ENCODE data around the gene PLA2G2F. TPM values are rescaled to one million over a fixed set of nuclear protein-coding genes. Genes with fewer than 3 reads are reported as not detected.

The PLA2G2F gene
- total and polyA plus RNA-seq, 2 of the 13 experiments (the other 11 are each of a cell fraction or from before 2014, with no cell fraction given): not detected

DNA sequence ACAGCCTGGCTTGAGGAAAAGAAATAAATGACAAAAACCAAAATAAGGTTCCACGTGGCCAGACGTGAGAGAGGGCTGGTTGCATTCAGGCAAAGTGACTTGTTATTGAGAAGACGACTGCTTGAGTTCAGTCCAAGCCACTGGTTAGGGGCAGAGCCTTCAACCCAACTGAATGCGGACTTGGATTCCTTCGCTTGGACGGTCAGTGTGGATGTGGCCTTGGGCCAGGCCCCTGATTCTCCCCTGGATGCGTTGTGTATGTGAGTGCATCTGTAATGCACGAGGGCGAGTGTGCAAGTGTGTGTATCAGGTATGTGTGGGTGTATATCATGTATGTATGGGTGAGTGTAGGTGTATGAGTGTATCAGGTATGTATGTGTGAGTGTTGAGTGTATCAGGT, 1.9 kb downstream of the PLA2G2F start:
- intact Hi-C loops (cut with micrococcal nuclease; ENCODE audit: unreplicated experiment) (no loop called here), in situ Hi-C loops (cut with HindIII; ENCODE audit: extremely low pct_ligation_motif_present, low pct_unique_long_range_greater_than_20kb) (no loop called here)
- CTCF ChIA-PET (ENCODE audit: low intra/inter-chr PET ratio, low total read pairs): no interaction called here
- Histone ChIP-seq H3K27ac (ENCODE audit: extremely low read length, insufficient read depth, low read length) (no peak overlapping the region), H4K20me1 (ENCODE audit: insufficient read depth, low read length) (no peaks in the 10 kb centered on the region), H3K9ac (ENCODE audit: insufficient read depth, low read depth, low read length) (no peak overlapping the region), H3K9me3 (ENCODE audit: low read length) (no peaks in the 10 kb centered on the region), H3K4me2 (ENCODE audit: low read depth, low read length) (no peak overlapping the region), H3K79me2 (ENCODE audit: insufficient read depth, low read length) (no peaks in the 10 kb centered on the region), H3K27me3 (ENCODE audit: control insufficient read depth in 1 of 2, insufficient read depth in 2 of 2, low read length in 2 of 2) (peaks cover 2 to 21% of the 10 kb centered on the region in 2 experiments; a peak in 3 of 5 replicates), H3K36me3 (replicated peaks in 1 of 2; ENCODE audit: control insufficient read depth in 1 of 2, insufficient read depth in 2 of 2, low read length in 2 of 2) (no peaks in the 10 kb centered on the region), H3K4me1 (ENCODE audit: insufficient read depth, low read length) (peaks cover 13% of the 10 kb centered on the region), H2AFZ (ENCODE audit: low read length) (no peak overlapping the region), H3K4me3 (replicated peaks in 1 of 3; ENCODE audit: insufficient read depth in 1 of 3, low read depth in 2 of 3, low read length in 3 of 3) (no peak overlapping the region)
- no TSS peak for BruUV-seq (replicated peaks)
- 34% methylated on average over 9 of the region's 9 CpGs for WGBS (ENCODE audit: low lambda C conversion rate)
- ATAC-seq (no peak), DNase-seq (ENCODE audit: low spot score) (no peak), FAIRE-seq (no peak)
- POLR2A ChIA-PET: no interaction called here
- TF ChIP-seq ZNF652 (CRISPR knock-in tag; IDR thresholded peaks at IDR 0.05; ENCODE audit: borderline replicate concordance, low read depth) (no peak), ZNF382 (CRISPR knock-in tag; IDR thresholded peaks at IDR 0.05; ENCODE audit: borderline replicate concordance) (no peak), SALL1 (CRISPR knock-in tag; IDR thresholded peaks at IDR 0.05) (no peak), HDAC1 (CRISPR knock-in tag; IDR thresholded peaks at IDR 0.05) (no peak)
- TF ChIP-seq, protein P1, sequence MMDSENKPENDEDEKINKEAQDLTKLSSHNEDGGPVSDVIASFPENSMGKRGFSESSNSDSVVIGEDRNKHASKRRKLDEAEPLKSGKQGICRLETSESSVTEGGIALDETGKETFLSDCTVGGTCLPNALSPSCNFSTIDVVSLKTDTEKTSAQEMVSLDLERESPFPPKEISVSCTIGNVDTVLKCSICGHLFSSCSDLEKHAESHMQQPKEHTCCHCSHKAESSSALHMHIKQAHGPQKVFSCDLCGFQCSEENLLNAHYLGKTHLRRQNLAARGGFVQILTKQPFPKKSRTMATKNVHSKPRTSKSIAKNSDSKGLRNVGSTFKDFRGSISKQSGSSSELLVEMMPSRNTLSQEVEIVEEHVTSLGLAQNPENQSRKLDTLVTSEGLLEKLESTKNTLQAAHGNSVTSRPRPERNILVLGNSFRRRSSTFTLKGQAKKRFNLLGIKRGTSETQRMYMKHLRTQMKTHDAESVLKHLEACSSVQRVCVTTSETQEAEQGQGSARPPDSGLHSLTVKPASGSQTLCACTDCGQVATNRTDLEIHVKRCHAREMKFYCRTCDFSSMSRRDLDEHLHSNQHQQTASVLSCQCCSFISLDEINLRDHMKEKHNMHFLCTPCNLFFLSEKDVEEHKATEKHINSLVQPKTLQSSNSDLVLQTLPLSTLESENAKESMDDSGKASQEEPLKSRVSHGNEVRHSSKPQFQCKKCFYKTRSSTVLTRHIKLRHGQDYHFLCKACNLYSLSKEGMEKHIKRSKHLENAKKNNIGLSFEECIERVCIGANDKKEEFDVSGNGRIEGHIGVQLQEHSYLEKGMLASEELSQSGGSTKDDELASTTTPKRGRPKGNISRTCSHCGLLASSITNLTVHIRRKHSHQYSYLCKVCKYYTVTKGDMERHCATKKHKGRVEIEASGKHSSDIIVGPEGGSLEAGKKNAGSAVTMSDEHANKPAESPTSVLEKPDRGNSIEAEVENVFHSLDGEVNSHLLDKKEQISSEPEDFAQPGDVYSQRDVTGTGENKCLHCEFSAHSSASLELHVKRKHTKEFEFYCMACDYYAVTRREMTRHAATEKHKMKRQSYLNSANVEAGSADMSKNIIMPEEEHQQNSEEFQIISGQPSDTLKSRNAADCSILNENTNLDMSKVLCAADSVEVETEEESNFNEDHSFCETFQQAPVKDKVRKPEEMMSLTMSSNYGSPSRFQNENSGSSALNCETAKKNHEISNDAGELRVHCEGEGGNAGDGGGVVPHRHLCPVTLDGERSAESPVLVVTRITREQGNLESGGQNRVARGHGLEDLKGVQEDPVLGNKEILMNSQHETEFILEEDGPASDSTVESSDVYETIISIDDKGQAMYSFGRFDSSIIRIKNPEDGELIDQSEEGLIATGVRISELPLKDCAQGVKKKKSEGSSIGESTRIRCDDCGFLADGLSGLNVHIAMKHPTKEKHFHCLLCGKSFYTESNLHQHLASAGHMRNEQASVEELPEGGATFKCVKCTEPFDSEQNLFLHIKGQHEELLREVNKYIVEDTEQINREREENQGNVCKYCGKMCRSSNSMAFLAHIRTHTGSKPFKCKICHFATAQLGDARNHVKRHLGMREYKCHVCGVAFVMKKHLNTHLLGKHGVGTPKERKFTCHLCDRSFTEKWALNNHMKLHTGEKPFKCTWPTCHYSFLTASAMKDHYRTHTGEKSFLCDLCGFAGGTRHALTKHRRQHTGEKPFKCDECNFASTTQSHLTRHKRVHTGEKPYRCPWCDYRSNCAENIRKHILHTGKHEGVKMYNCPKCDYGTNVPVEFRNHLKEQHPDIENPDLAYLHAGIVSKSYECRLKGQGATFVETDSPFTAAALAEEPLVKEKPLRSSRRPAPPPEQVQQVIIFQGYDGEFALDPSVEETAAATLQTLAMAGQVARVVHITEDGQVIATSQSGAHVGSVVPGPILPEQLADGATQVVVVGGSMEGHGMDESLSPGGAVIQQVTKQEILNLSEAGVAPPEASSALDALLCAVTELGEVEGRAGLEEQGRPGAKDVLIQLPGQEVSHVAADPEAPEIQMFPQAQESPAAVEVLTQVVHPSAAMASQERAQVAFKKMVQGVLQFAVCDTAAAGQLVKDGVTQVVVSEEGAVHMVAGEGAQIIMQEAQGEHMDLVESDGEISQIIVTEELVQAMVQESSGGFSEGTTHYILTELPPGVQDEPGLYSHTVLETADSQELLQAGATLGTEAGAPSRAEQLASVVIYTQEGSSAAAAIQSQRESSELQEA (CRISPR knock-in tag; IDR thresholded peaks at IDR 0.05; ENCODE audit: not compliant biosample characterization): no peak
